PFSK-1 (cell line): ENCODE results near the gene AFAP1L2.

Source experiments
- FOXP2 ChIP-seq: optimal IDR thresholded peaks from 2 replicates; pipeline ENCODE3; 2011; ENCODE audit warnings: borderline replicate concordance, control low read depth, inconsistent platforms; ENCODE audit not compliant: insufficient read depth; ENCODE audit errors: extremely low read length, extremely low read depth
- POLR2AphosphoS5 ChIP-seq: IDR thresholded peaks from 2 replicates; pipeline ENCODE4 v1.6.1; 2012; ENCODE audit warnings: low read depth, mild to moderate bottlenecking, control low read depth, low read length, moderate library complexity
- SIN3A ChIP-seq: IDR thresholded peaks from 2 replicates; pipeline ENCODE4 v1.6.1; 2012; ENCODE audit warnings: mild to moderate bottlenecking, low read length, moderate library complexity, borderline replicate concordance; ENCODE audit not compliant: insufficient read depth
- TAF1 ChIP-seq: IDR thresholded peaks from 2 replicates; pipeline ENCODE4 v1.6.1; 2012; ENCODE audit warnings: low read length, control low read depth, borderline replicate concordance; ENCODE audit not compliant: insufficient read depth
- TF ChIP-seq, protein P1 (sequence below), 2 experiments: IDR thresholded peaks; 2 replicates each; pipeline versions ENCODE4 v1.6.1 to v1.8.0; 2011 to 2012; ENCODE audit warnings: low read depth in 2 of 2, low read length in 2 of 2, control low read depth in 1 of 2, inconsistent platforms in 1 of 2, mild to moderate bottlenecking in 1 of 2, moderate library complexity in 1 of 2; ENCODE audit not compliant: insufficient read depth in 1 of 2

Gene AFAP1L2

DNA sequence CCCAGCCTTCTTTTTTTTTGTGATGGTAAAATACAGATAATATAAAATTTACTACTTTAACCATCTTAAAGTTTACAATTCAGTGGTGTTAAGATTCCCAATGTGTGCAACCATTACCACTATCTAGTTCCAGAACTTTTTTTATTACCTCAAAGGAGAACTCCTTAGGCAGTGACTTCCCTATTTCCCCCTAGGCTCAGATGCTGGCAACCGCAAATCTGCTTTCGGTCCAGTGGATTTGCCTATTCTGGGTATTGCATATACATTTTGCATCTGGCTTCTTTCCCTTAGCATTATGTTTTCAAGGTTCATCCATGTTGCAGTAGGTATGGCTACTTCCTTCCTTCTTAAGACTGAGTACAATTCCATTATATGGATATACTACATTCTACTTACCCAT is 56.5 kb downstream of the AFAP1L2 start:
- TF ChIP-seq, protein P1, sequence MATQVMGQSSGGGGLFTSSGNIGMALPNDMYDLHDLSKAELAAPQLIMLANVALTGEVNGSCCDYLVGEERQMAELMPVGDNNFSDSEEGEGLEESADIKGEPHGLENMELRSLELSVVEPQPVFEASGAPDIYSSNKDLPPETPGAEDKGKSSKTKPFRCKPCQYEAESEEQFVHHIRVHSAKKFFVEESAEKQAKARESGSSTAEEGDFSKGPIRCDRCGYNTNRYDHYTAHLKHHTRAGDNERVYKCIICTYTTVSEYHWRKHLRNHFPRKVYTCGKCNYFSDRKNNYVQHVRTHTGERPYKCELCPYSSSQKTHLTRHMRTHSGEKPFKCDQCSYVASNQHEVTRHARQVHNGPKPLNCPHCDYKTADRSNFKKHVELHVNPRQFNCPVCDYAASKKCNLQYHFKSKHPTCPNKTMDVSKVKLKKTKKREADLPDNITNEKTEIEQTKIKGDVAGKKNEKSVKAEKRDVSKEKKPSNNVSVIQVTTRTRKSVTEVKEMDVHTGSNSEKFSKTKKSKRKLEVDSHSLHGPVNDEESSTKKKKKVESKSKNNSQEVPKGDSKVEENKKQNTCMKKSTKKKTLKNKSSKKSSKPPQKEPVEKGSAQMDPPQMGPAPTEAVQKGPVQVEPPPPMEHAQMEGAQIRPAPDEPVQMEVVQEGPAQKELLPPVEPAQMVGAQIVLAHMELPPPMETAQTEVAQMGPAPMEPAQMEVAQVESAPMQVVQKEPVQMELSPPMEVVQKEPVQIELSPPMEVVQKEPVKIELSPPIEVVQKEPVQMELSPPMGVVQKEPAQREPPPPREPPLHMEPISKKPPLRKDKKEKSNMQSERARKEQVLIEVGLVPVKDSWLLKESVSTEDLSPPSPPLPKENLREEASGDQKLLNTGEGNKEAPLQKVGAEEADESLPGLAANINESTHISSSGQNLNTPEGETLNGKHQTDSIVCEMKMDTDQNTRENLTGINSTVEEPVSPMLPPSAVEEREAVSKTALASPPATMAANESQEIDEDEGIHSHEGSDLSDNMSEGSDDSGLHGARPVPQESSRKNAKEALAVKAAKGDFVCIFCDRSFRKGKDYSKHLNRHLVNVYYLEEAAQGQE (IDR thresholded peaks at IDR 0.05; ENCODE audit: insufficient read depth in 1 of 2, low read depth in 2 of 2, low read length in 2 of 2): no peak
- TF ChIP-seq FOXP2 (no peak), TAF1 (no peak), SIN3A (no peak), POLR2AphosphoS5 (no peak)

DNA sequence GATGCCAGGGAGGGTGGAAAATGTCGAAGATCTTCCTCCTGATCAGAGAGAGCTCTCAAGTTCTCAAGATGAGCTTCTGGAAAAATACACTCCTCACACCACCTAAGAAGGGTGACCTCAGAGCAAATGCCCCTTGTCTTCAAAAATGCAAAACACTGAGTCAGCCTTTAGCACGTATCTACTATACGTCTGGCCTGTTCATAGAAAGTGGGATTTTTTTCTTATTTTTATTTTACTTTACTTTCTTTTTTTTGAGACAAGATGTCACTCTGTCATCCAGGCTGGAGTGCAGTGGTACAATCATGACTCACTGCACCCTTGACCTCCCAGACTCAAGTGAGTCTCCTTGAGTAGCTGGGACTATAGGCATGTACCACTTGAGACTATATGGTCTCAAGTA is 57.1 kb downstream of the AFAP1L2 start:
- TF ChIP-seq, protein P1 (IDR thresholded peaks at IDR 0.05; ENCODE audit: insufficient read depth in 1 of 2, low read depth in 2 of 2, low read length in 2 of 2): no peak
- TF ChIP-seq SIN3A: no peak
- no peak for TF ChIP-seq FOXP2
- no peak for TF ChIP-seq TAF1
- no peak for TF ChIP-seq POLR2AphosphoS5

DNA sequence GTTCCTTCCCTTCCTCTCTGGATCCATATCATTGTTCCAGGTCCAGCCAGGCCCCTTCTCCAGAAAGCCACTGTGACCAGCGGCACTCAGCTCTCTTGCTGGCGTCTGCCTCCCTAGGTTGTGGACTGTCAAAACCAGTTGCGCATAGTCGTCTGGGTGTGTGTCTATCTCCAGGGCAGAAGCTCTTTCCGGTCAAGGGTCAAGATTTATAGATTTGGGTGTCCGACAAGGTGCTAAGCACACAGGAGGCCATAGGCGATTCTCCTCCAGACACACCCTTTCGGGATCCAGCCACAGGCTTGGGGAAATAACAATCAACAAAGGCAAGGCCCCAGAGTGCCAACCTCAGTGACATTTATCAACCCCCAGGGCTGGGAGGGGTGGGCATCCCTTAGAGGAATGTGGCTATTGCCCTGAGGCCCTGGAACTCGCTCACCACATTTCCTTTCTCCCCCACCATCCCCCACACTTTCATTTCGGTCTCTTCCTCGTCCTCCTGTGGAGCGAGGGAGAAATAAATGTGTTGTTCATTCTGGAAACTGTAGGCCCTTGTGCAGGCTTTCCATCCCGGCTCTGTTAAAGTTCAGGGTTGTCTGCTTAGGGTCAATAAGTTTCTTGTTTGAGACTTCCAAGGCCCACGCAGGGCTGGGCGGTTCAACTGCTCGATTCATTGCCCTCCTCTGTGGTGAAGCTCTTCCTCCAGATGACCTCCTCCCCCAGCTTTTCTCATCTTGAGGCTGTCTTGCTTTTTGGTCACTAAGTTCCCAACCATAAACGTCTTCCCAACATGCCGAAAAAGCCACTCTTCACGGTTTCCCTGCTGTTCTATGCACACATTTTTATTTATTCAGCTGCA is 57.9 kb downstream of the AFAP1L2 start:
- TF ChIP-seq TAF1 (no peak), FOXP2 (no peak), POLR2AphosphoS5 (no peak), SIN3A (no peak)
- TF ChIP-seq, protein P1 (IDR thresholded peaks at IDR 0.05; ENCODE audit: insufficient read depth in 1 of 2, low read depth in 2 of 2, low read length in 2 of 2): no peak

DNA sequence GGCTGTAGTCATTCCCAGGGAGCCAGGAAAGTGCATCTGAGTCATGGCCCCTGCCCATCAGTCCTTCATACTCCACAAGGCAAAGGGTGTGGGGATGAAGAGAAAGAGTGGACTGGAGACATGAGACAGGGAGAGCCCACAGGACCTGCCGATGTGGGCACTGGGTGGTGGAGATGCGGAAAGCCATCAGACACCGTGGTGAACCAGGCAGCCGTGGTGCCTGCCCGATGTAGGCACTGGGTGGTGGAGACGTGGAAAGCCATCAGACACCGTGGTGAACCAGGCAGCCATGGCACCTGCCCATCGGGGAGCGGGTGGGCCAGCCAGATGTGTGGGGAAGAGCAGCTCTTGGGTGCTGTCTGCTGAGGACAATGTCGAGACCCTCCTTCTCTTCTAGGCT is 58.6 kb downstream of the AFAP1L2 start:
- TF ChIP-seq, protein P1 (IDR thresholded peaks at IDR 0.05; ENCODE audit: insufficient read depth in 1 of 2, low read depth in 2 of 2, low read length in 2 of 2): no peak
- no peak for TF ChIP-seq FOXP2
